GM23338 (cell line): ENCODE results near the gene VWC2. TPM values are rescaled to one million over a fixed set of nuclear protein-coding genes. Genes with fewer than 3 reads are reported as not detected.

Experiments used
- ATAC-seq: fragments of 200-7000 bp; cut with Tn5 transposase; 3 replicates; pipeline ENCODE4 v1.9.1; 2020
- DNase-seq: peaks from one replicate; pipeline ENCODE4 v3.0.0-alpha.2; 2015; ENCODE audit warnings: low spot score
- H2AFZ ChIP-seq: fragments of 200-600 bp; sonication (generic); 2 replicates; pipeline ENCODE4 v1.8.0; 2016; ENCODE audit warnings: antibody characterized with exemption, mild to moderate bottlenecking, moderate library complexity
- H3F3A ChIP-seq: fragments of 200-600 bp; sonication (generic); replicated peaks from 2 replicates; pipeline ENCODE4 v1.8.0; 2017; ENCODE audit warnings: antibody characterized with exemption, mixed run types, low read depth
- H3K27ac ChIP-seq: fragments of 200-600 bp; sonication (generic); 2 replicates; pipeline ENCODE4 v1.6.1; 2016; ENCODE audit warnings: low read depth
- H3K27me3 ChIP-seq: fragments of 200-600 bp; sonication (generic); 2 replicates; pipeline ENCODE4 v1.8.0; 2016; ENCODE audit warnings: mild to moderate bottlenecking, mixed run types, moderate library complexity; ENCODE audit not compliant: insufficient read depth
- H3K36me3 ChIP-seq: fragments of 200-600 bp; sonication (generic); 2 replicates; pipeline ENCODE4 v1.8.0; 2016; ENCODE audit warnings: mild to moderate bottlenecking; ENCODE audit not compliant: insufficient read depth
- H3K4me1 ChIP-seq: fragments of 200-600 bp; sonication (generic); 2 replicates; pipeline ENCODE4 v1.8.0; 2016; ENCODE audit warnings: mild to moderate bottlenecking, moderate library complexity; ENCODE audit not compliant: insufficient read depth
- H3K4me2 ChIP-seq: fragments of 200-600 bp; sonication (generic); 2 replicates; pipeline ENCODE4 v1.7.1; 2017; ENCODE audit warnings: mixed run types
- H3K4me3 ChIP-seq: fragments of 200-600 bp; sonication (generic); 2 replicates; pipeline ENCODE4 v1.6.1; 2016; ENCODE audit warnings: mixed run types
- H3K79me2 ChIP-seq: fragments of 200-600 bp; sonication (generic); replicated peaks from 2 replicates; pipeline ENCODE4 v1.8.0; 2017; ENCODE audit warnings: mild to moderate bottlenecking; ENCODE audit not compliant: insufficient read depth
- H3K9me2 ChIP-seq: fragments of 200-600 bp; sonication (generic); 2 replicates; pipeline ENCODE4 v1.8.0; 2017; ENCODE audit not compliant: insufficient read depth
- H4K20me1 ChIP-seq: fragments of 200-600 bp; sonication (generic); replicated peaks from 2 replicates; pipeline ENCODE4 v1.8.0; 2017; ENCODE audit warnings: mild to moderate bottlenecking; ENCODE audit not compliant: insufficient read depth
- H3K27ac Mint-ChIP-seq: 2 replicates; pipeline ENCODE4 v1.8.0; 2020; ENCODE audit warnings: inconsistent platforms, mild to moderate bottlenecking, moderate library complexity, mixed read lengths
- H3K27me3 Mint-ChIP-seq: 3 replicates; pipeline ENCODE4 v1.8.0; 2022; ENCODE audit warnings: low read depth, mild to moderate bottlenecking, moderate library complexity, mixed read lengths, inconsistent platforms; ENCODE audit not compliant: insufficient read depth, poor library complexity
- H3K36me3 Mint-ChIP-seq: 3 replicates; pipeline ENCODE4 v1.8.0; 2021; ENCODE audit warnings: low read depth, mild to moderate bottlenecking, inconsistent platforms, moderate library complexity, mixed read lengths
- H3K4me1 Mint-ChIP-seq: 3 replicates; pipeline ENCODE4 v1.8.0; 2020; ENCODE audit warnings: mild to moderate bottlenecking, inconsistent platforms, mixed read lengths
- H3K4me3 Mint-ChIP-seq: 3 replicates; pipeline ENCODE4 v1.8.0; 2021; ENCODE audit warnings: moderate library complexity, mild to moderate bottlenecking, inconsistent platforms, mixed read lengths
- H3K9me3 Mint-ChIP-seq: 3 replicates; pipeline ENCODE4 v1.8.0; 2020; ENCODE audit warnings: moderate library complexity, mild to moderate bottlenecking, inconsistent platforms, mixed read lengths
- CREB1 ChIP-seq: fragments of 250-450 bp; sonication (Bioruptor Pico); IDR thresholded peaks from 2 replicates; pipeline ENCODE4 v1.5.0; 2020; ENCODE audit warnings: low read depth, mild to moderate bottlenecking, moderate library complexity
- CTCF ChIP-seq, 2 experiments: fragments of 200-600 bp in 1 of 2; sonication (generic) in 1 of 2; conservative IDR thresholded peaks; 2 replicates each; pipeline versions ENCODE4 v1.5.1 to v1.6.1; 2016 to 2017; ENCODE audit warnings: antibody characterized with exemption in 2 of 2, low read depth in 2 of 2, mild to moderate bottlenecking in 2 of 2, moderate library complexity in 1 of 2
- EZH2 ChIP-seq: fragments of 200-600 bp; sonication (generic); IDR thresholded peaks from one replicate; pipeline ENCODE4 v1.8.0; 2017; ENCODE audit warnings: antibody characterized with exemption, mild to moderate bottlenecking, low read depth; ENCODE audit not compliant: unreplicated experiment
- EZH2phosphoT487 ChIP-seq: fragments of 200-600 bp; sonication (generic); IDR thresholded peaks from one replicate; pipeline ENCODE4 v1.8.1; 2018; ENCODE audit warnings: antibody characterized with exemption; ENCODE audit not compliant: unreplicated experiment
- JUNB ChIP-seq: IDR thresholded peaks from one replicate; pipeline ENCODE4 v1.6.1; 2016; ENCODE audit warnings: antibody characterized with exemption; ENCODE audit not compliant: unreplicated experiment
- NANOG ChIP-seq: IDR thresholded peaks from 2 replicates; pipeline ENCODE4 v1.6.1; 2016; ENCODE audit warnings: antibody characterized with exemption, borderline replicate concordance
- POLR2AphosphoS5 ChIP-seq: IDR thresholded peaks from 2 replicates; pipeline ENCODE4 v1.6.1; 2016; ENCODE audit warnings: antibody characterized with exemption, low read depth
- REST ChIP-seq: IDR thresholded peaks from one replicate; pipeline ENCODE4 v1.6.1; 2018; ENCODE audit warnings: antibody characterized with exemption; ENCODE audit not compliant: unreplicated experiment
- STAT1 ChIP-seq: IDR thresholded peaks from one replicate; pipeline ENCODE4 v1.6.1; 2016; ENCODE audit warnings: antibody characterized with exemption; ENCODE audit not compliant: unreplicated experiment
- ZNF114 ChIP-seq: fragments of 250-450 bp; sonication (Bioruptor Pico); IDR thresholded peaks from 2 replicates; pipeline ENCODE4 v1.5.0; 2020; ENCODE audit warnings: mild to moderate bottlenecking, moderate library complexity
- ZNF331 ChIP-seq: fragments of 250-450 bp; sonication (Bioruptor Pico); IDR thresholded peaks from 2 replicates; pipeline ENCODE4 v1.5.0; 2020; ENCODE audit warnings: low read depth, mild to moderate bottlenecking, moderate library complexity
- polyA plus RNA-seq: library from polyadenylated mRNA; unstranded; fragments of >200 nt; fragmentation: Nextera tagmentation; extraction: Ambion mirVana; gene quantifications from 2 replicates; pipeline ENCODE4 v1.2.1, GENCODE V29; 2016
- total RNA-seq: library from RNA; depleted of rRNA; stranded (reverse); fragments of >200 nt; shearing (Covaris generic); gene quantifications from 2 replicates; pipeline ENCODE4 v1.2.3, GENCODE V29; 2014
- TF ChIP-seq, protein P1 (sequence below): IDR thresholded peaks from 2 replicates; pipeline ENCODE4 v1.6.1; 2016; ENCODE audit warnings: antibody characterized with exemption
- TF ChIP-seq, protein P2 (sequence below): fragments of 250-450 bp; sonication (Bioruptor Pico); IDR thresholded peaks from 2 replicates; pipeline ENCODE4 v1.5.0; 2020; ENCODE audit warnings: mild to moderate bottlenecking, moderate library complexity

Gene VWC2
- total and polyA plus RNA-seq, 2 experiments from 2014 or later, result 0.15 to 0.45 TPM

DNA sequence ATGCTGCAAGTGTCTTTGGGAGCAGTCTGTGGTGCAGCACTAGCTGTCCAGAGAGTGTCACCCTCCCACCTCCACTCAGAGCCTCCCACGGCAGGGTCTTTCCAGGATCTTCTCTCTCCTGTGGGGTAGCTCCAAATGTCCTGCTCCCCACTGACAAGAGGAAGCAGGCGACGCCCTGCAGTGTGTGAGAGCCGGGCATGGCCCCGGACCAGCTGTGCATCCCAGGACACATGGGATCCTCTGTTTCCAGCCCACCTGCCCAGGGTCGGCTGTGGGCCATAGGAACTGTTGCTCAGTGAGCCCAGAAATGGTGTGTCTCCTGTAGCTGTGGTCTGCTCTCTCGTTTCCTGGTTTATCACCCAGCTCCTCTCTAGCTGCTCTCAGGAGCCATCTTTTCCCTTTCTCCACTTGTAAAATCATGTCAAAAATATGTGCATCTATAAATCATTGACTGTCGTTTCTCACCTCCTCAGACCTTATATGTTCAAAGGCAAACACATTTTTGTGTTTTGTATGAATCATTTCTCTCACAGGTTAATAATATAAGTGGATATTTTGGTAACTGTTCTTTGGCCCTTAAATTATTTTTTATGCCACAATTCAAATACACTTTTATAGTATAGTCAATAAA lies 74.9 kb downstream of the VWC2 start:
- Mint-ChIP-seq H3K27me3 (peaks cover 4% of the 10 kb centered on the region), H3K9me3 (no peaks in the 10 kb centered on the region; the same call in 2 of the 3 replicates), H3K36me3 (no peaks in the 10 kb centered on the region), H3K4me1 (peaks cover 17% of the 10 kb centered on the region), H3K4me3 (no peak overlapping the region; the same call in 2 of the 3 replicates), H3K27ac (no peak overlapping the region)
- no peak overlapping the region for H3K27ac ChIP-seq
- H3F3A ChIP-seq, result no peaks in the 10 kb centered on the region
- ATAC-seq (no peak), DNase-seq (no peak)
- TF ChIP-seq REST (no peak), ZNF114 (CRISPR knock-in tag) (no peak), NANOG (no peak), EZH2 (no peak), STAT1 (no peak), CREB1 (CRISPR knock-in tag) (no peak), CTCF (conservative IDR thresholded peaks at IDR 0.05; ENCODE audit: low read depth in 2 of 2) (no peak), ZNF331 (CRISPR knock-in tag) (no peak), POLR2AphosphoS5 (no peak), JUNB (no peak), EZH2phosphoT487 (no peak)
- TF ChIP-seq, protein P1, sequence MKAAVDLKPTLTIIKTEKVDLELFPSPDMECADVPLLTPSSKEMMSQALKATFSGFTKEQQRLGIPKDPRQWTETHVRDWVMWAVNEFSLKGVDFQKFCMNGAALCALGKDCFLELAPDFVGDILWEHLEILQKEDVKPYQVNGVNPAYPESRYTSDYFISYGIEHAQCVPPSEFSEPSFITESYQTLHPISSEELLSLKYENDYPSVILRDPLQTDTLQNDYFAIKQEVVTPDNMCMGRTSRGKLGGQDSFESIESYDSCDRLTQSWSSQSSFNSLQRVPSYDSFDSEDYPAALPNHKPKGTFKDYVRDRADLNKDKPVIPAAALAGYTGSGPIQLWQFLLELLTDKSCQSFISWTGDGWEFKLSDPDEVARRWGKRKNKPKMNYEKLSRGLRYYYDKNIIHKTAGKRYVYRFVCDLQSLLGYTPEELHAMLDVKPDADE, result no peak
- TF ChIP-seq, protein P2, sequence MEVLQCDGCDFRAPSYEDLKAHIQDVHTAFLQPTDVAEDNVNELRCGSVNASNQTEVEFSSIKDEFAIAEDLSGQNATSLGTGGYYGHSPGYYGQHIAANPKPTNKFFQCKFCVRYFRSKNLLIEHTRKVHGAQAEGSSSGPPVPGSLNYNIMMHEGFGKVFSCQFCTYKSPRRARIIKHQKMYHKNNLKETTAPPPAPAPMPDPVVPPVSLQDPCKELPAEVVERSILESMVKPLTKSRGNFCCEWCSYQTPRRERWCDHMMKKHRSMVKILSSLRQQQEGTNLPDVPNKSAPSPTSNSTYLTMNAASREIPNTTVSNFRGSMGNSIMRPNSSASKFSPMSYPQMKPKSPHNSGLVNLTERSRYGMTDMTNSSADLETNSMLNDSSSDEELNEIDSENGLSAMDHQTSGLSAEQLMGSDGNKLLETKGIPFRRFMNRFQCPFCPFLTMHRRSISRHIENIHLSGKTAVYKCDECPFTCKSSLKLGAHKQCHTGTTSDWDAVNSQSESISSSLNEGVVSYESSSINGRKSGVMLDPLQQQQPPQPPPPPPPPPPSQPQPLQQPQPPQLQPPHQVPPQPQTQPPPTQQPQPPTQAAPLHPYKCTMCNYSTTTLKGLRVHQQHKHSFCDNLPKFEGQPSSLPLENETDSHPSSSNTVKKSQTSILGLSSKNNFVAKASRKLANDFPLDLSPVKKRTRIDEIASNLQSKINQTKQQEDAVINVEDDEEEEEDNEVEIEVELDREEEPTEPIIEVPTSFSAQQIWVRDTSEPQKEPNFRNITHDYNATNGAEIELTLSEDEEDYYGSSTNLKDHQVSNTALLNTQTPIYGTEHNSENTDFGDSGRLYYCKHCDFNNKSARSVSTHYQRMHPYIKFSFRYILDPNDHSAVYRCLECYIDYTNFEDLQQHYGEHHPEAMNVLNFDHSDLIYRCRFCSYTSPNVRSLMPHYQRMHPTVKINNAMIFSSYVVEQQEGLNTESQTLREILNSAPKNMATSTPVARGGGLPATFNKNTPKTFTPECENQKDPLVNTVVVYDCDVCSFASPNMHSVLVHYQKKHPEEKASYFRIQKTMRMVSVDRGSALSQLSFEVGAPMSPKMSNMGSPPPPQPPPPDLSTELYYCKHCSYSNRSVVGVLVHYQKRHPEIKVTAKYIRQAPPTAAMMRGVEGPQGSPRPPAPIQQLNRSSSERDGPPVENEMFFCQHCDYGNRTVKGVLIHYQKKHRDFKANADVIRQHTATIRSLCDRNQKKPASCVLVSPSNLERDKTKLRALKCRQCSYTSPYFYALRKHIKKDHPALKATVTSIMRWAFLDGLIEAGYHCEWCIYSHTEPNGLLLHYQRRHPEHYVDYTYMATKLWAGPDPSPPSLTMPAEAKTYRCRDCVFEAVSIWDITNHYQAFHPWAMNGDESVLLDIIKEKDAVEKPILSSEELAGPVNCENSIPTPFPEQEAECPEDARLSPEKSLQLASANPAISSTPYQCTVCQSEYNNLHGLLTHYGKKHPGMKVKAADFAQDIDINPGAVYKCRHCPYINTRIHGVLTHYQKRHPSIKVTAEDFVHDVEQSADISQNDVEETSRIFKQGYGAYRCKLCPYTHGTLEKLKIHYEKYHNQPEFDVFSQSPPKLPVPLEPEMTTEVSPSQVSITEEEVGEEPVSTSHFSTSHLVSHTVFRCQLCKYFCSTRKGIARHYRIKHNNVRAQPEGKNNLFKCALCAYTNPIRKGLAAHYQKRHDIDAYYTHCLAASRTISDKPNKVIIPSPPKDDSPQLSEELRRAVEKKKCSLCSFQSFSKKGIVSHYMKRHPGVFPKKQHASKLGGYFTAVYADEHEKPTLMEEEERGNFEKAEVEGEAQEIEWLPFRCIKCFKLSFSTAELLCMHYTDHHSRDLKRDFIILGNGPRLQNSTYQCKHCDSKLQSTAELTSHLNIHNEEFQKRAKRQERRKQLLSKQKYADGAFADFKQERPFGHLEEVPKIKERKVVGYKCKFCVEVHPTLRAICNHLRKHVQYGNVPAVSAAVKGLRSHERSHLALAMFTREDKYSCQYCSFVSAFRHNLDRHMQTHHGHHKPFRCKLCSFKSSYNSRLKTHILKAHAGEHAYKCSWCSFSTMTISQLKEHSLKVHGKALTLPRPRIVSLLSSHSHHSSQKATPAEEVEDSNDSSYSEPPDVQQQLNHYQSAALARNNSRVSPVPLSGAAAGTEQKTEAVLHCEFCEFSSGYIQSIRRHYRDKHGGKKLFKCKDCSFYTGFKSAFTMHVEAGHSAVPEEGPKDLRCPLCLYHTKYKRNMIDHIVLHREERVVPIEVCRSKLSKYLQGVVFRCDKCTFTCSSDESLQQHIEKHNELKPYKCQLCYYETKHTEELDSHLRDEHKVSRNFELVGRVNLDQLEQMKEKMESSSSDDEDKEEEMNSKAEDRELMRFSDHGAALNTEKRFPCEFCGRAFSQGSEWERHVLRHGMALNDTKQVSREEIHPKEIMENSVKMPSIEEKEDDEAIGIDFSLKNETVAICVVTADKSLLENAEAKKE, result no peak
- H3K27me3 ChIP-seq, result no peaks in the 10 kb centered on the region
- peak overlapping the region; percentile 7; the same call in 1 of the 2 replicates for H2AFZ ChIP-seq
- H3K4me1 ChIP-seq, result no peaks in the 10 kb centered on the region
- H3K4me3 ChIP-seq, result no peak overlapping the region
- H3K4me2 ChIP-seq, result no peak overlapping the region
- H3K79me2 ChIP-seq, result no peaks in the 10 kb centered on the region
- H4K20me1 ChIP-seq, result no peaks in the 10 kb centered on the region
- no peaks in the 10 kb centered on the region for H3K36me3 ChIP-seq
- H3K9me2 ChIP-seq, result no peaks in the 10 kb centered on the region
